SK-N-SH (cell line): ENCODE data around the gene PKIB. TPM values are rescaled to one million over a fixed set of nuclear protein-coding genes. Genes with fewer than 3 reads are reported as not detected.

Experiments
- CTCF ChIA-PET: fragments of 300-600, 350-600 bp; formaldehyde crosslinking; extraction: SDS; loops from one replicate; lab custom pipeline; 2021; lab: Yijun Ruan, JAX
- POLR2A ChIA-PET: fragments of 350-600 bp; sonication (Branson Sonifier 250); formaldehyde crosslinking; extraction: SDS; loops from one replicate; lab custom pipeline; 2020; ENCODE audit warnings: antibody characterized with exemption, inconsistent platforms; lab: Yijun Ruan, JAX
- DNase-seq: peaks from one replicate; pipeline ENCODE4 v3.0.0; 2012
- H2AFZ ChIP-seq: fragments of 200-600 bp; sonication (generic); 2 replicates; pipeline ENCODE4 v1.8.1; 2016; ENCODE audit warnings: antibody characterized with exemption, mild to moderate bottlenecking, low read depth
- H3F3A ChIP-seq: fragments of 200-600 bp; sonication (generic); replicated peaks from 2 replicates; pipeline ENCODE3; 2016; ENCODE audit warnings: antibody characterized with exemption, mild to moderate bottlenecking; ENCODE audit not compliant: insufficient read depth
- H3K27ac ChIP-seq, 2 experiments: fragments of 200-500 bp in 1 of 2; fragments of 200-600 bp in 1 of 2; sonication (Bioruptor generic) in 1 of 2; sonication (generic), shearing (Covaris generic) in 1 of 2; 2 replicates each; pipeline versions ENCODE4 v1.5.1 to v1.6.1; 2014 to 2016; ENCODE audit warnings: low read depth in 2 of 2, inconsistent platforms in 1 of 2, low read length in 1 of 2, mild to moderate bottlenecking in 1 of 2, mixed read lengths in 1 of 2
- H3K27me3 ChIP-seq: fragments of 200-600 bp; sonication (generic), shearing (Covaris generic); 2 replicates; pipeline ENCODE4 v1.6.1; 2016; ENCODE audit warnings: mixed run types; ENCODE audit not compliant: insufficient read depth
- H3K36me3 ChIP-seq, 2 experiments: fragments of 200-500 bp in 1 of 2; fragments of 200-600 bp in 1 of 2; sonication (Bioruptor generic) in 1 of 2; sonication (generic) in 1 of 2; replicated peaks in 1 of 2; 2 replicates each; pipeline versions ENCODE3 to v1.5.1; 2014 to 2016; ENCODE audit warnings: low read length in 1 of 2, mild to moderate bottlenecking in 1 of 2; ENCODE audit not compliant: insufficient read depth in 2 of 2, control insufficient read depth in 1 of 2
- H3K4me1 ChIP-seq, 2 experiments: fragments of 200-500 bp in 1 of 2; fragments of 200-600 bp in 1 of 2; sonication (Bioruptor generic) in 1 of 2; sonication (generic), shearing (Covaris generic) in 1 of 2; 2 replicates each; pipeline versions ENCODE4 v1.5.1 to v1.6.1; 2014 to 2016; ENCODE audit warnings: low read depth in 1 of 2, low read length in 1 of 2, mixed run types in 1 of 2; ENCODE audit not compliant: insufficient read depth in 2 of 2, control insufficient read depth in 1 of 2
- H3K4me2 ChIP-seq: fragments of 200-600 bp; sonication (generic), shearing (Covaris generic); 2 replicates; pipeline ENCODE4 v1.6.1; 2017; ENCODE audit warnings: mixed run types
- H3K4me3 ChIP-seq, 2 experiments: fragments of 200-500 bp in 1 of 2; fragments of 200-600 bp in 1 of 2; sonication (Bioruptor generic) in 1 of 2; sonication (generic), shearing (Covaris generic) in 1 of 2; 2 replicates each; pipeline versions ENCODE4 v1.5.1 to v1.8.1; 2014 to 2016; ENCODE audit warnings: low read depth in 2 of 2, inconsistent platforms in 1 of 2, low read length in 1 of 2, mild to moderate bottlenecking in 1 of 2, mixed read lengths in 1 of 2, moderate library complexity in 1 of 2
- H3K79me2 ChIP-seq: fragments of 200-600 bp; sonication (generic); 2 replicates; pipeline ENCODE4 v1.8.1; 2017; ENCODE audit warnings: mild to moderate bottlenecking; ENCODE audit not compliant: insufficient read depth
- H3K9ac ChIP-seq: fragments of 200-600 bp; sonication (generic); 2 replicates; pipeline ENCODE4 v1.6.1; 2017; ENCODE audit warnings: mixed run types
- H3K9me2 ChIP-seq: fragments of 200-600 bp; sonication (generic); 2 replicates; pipeline ENCODE4 v1.6.1; 2017; ENCODE audit warnings: mixed run types
- H3K9me3 ChIP-seq: fragments of 200-600 bp; sonication (generic); 2 replicates; pipeline ENCODE4 v1.6.1; 2017; ENCODE audit warnings: mixed run types, mild to moderate bottlenecking, moderate library complexity
- H4K20me1 ChIP-seq: fragments of 200-600 bp; sonication (generic); 2 replicates; pipeline ENCODE4 v1.6.1; 2017; ENCODE audit warnings: mild to moderate bottlenecking, mixed run types; ENCODE audit not compliant: insufficient read depth
- CTCF ChIP-seq: fragments of 200-600 bp; sonication (generic); IDR thresholded peaks from 2 replicates; pipeline ENCODE4 v1.6.1; 2017; ENCODE audit warnings: antibody characterized with exemption, mild to moderate bottlenecking, moderate library complexity
- FOSL2 ChIP-seq: IDR thresholded peaks from 2 replicates; pipeline ENCODE4 v1.4.0; 2012; ENCODE audit warnings: low read depth, mild to moderate bottlenecking, moderate library complexity, borderline replicate concordance
- FOXJ3 ChIP-seq: sonication (generic); formaldehyde crosslinking; IDR thresholded peaks from 2 replicates; pipeline ENCODE4 v1.5.1; 2020; ENCODE audit warnings: mild to moderate bottlenecking, missing genetic modification reagents
- FOXM1 ChIP-seq: IDR thresholded peaks from 2 replicates; pipeline ENCODE4 v1.4.0; 2012; ENCODE audit warnings: low read depth, mild to moderate bottlenecking
- NFIC ChIP-seq: IDR thresholded peaks from 2 replicates; pipeline ENCODE4 v1.4.0; 2012; ENCODE audit warnings: borderline replicate concordance
- NRF1 ChIP-seq: IDR thresholded peaks from 2 replicates; pipeline ENCODE4 v1.6.1; 2012; ENCODE audit warnings: low read depth, mild to moderate bottlenecking, low read length
- PBX3 ChIP-seq: IDR thresholded peaks from 2 replicates; pipeline ENCODE4; 2012
- REST ChIP-seq: IDR thresholded peaks from 2 replicates; pipeline ENCODE4 v1.6.1; 2012; ENCODE audit warnings: mild to moderate bottlenecking, low read depth, low read length, moderate library complexity
- TAF1 ChIP-seq: IDR thresholded peaks from 2 replicates; pipeline ENCODE4 v1.6.1; 2012; ENCODE audit warnings: low read depth, mild to moderate bottlenecking, low read length, moderate library complexity, borderline replicate concordance
- USF2 ChIP-seq: fragments of 150-350 bp; IDR thresholded peaks from 2 replicates; pipeline ENCODE4 v1.6.1; 2017; ENCODE audit warnings: antibody characterized with exemption, low read length, low read depth, borderline replicate concordance
- WGBS: methylation state at CpG from one replicate; pipeline ENCODE4 v1.1.6; 2017; ENCODE audit warnings: low lambda C conversion rate; 5-methylcytosine and 5-hydroxymethylcytosine counted together
- polyA plus RNA-seq, 3 experiments: library from polyadenylated mRNA; depleted of rRNA; stranded (reverse); fragments of >200 nt; gene quantifications; 2 replicates each; pipeline ENCODE4 v1.2.3, GENCODE V29; 2012

The PKIB gene
- polyA plus RNA-seq, 1 of the 3 experiments (the other 2 are of a cell fraction) = 0.30 TPM

- H3K4me2 ChIP-seq = no peak overlapping the region
- ChIA-PET POLR2A (no interaction called here), CTCF (interaction anchor here (1.0 to 1.2 kb wide), 2 partner anchors 51 to 53 kb away, joined by 3 to 4 read pairs; no protein-coding TSS in a partner anchor)
- H3F3A ChIP-seq = no peaks in the 10 kb centered on the region
- H3K27me3 ChIP-seq = peaks cover 5% of the 10 kb centered on the region; the same call in 1 of the 2 replicates
- H3K9ac ChIP-seq = no peak overlapping the region
- no peak overlapping the region for H3K27ac ChIP-seq
- no peak overlapping the region for H3K4me3 ChIP-seq
- 10% methylated on average over 2 of the region's 2 CpGs for WGBS
- TF ChIP-seq NRF1 (no peak), CTCF (no peak), NFIC (no peak), REST (no peak), TAF1 (no peak), USF2 (no peak), PBX3 (no peak), FOSL2 (no peak), FOXJ3 (CRISPR knock-in tag) (no peak), FOXM1 (no peak)
- no peaks in the 10 kb centered on the region for H3K9me3 ChIP-seq
- no peaks in the 10 kb centered on the region for H3K4me1 ChIP-seq
- H3K79me2 ChIP-seq = no peaks in the 10 kb centered on the region
- no peaks in the 10 kb centered on the region for H3K9me2 ChIP-seq
- DNase-seq = no peak
- no peaks in the 10 kb centered on the region for H4K20me1 ChIP-seq
- H2AFZ ChIP-seq = no peak overlapping the region
- no peaks in the 10 kb centered on the region for H3K36me3 ChIP-seq
These were observed 66.5 kb downstream of the PKIB start for GRCh38 chr6:122676688-122677087.
